NOMO-1 treated with DMSO at 0.1 percent for 48 hours (cell line): Measurements from ENCODE around the gene DDIT4L.
"Not testable (repeated sequence)": the region's sequence is repeated elsewhere in the genome, so short reads cannot be mapped to it uniquely, and the experiment has no call there.

ENCODE experiments used
- DNase-seq: peaks from one replicate; lab custom pipeline; 2025; ENCODE audit not compliant: unreplicated experiment; lab: John Stamatoyannopoulos, UW

DDIT4L gene

GRCh38 chr4:100189820-100190642 lies at the start of gene DDIT4L:
Gene DDIT4L, minus strand, starts transcription at chr4:100190468. Its CDS starts 485 bp downstream, at chr4:100189983.
- DNase-seq, result peak; percentile 8

- peak; percentile 62 for DNase-seq
Observed at GRCh38 chr4:100240008-100240407, 49.7 kb upstream of the DDIT4L start.

- DNase-seq, result no peak
Observed at GRCh38 chr4:100224721-100225120, 34.5 kb upstream of the DDIT4L start.

GRCh38 chr4:100224160-100224559 lies 33.9 kb upstream of the DDIT4L start:
- DNase-seq, result no peak

- no peak for DNase-seq
Observed at GRCh38 chr4:100208964-100209363, 18.7 kb upstream of the DDIT4L start.

GRCh38 chr4:100208459-100208858 lies 18.2 kb upstream of the DDIT4L start:
- DNase-seq, result no peak

- no peak for DNase-seq
Observed at GRCh38 chr4:100206850-100207249, 16.6 kb upstream of the DDIT4L start.

GRCh38 chr4:100198061-100198460 lies 7.8 kb upstream of the DDIT4L start:
- DNase-seq, result no peak

- DNase-seq, result not testable (repeated sequence)
Observed at GRCh38 chr4:100196388-100197071, 6.3 kb upstream of the DDIT4L start.

- peak; percentile 28 for DNase-seq
Observed at GRCh38 chr4:100190643-100191600, 654 bp upstream of the DDIT4L start.

GRCh38 chr4:100188829-100189228 lies 1.4 kb downstream of the DDIT4L start:
- DNase-seq, result no peak

- no peak for DNase-seq
Observed at GRCh38 chr4:100187781-100188180, 2.5 kb downstream of the DDIT4L start.

GRCh38 chr4:100184787-100185186 lies 5.5 kb downstream of the DDIT4L start:
- no peak for DNase-seq

- no peak for DNase-seq
Observed at GRCh38 chr4:100177855-100178254, 12.4 kb downstream of the DDIT4L start.

- DNase-seq, result no peak
Observed at GRCh38 chr4:100177126-100177525, 13.1 kb downstream of the DDIT4L start.

- no peak for DNase-seq
Observed at GRCh38 chr4:100175858-100176257, 14.4 kb downstream of the DDIT4L start.

GRCh38 chr4:100174985-100175383 lies 15.3 kb downstream of the DDIT4L start:
- DNase-seq, result no peak

- no peak for DNase-seq
Observed at GRCh38 chr4:100170986-100171385, 19.3 kb downstream of the DDIT4L start.

- DNase-seq, result no peak
Observed at GRCh38 chr4:100169491-100170485, 20.5 kb downstream of the DDIT4L start.

- no peak for DNase-seq
Observed at GRCh38 chr4:100168521-100168920, 21.7 kb downstream of the DDIT4L start.
